Fibroblast of lung (primary cell): ENCODE data around the gene NTMT1. TPM values are rescaled to one million over a fixed set of nuclear protein-coding genes. Genes with fewer than 3 reads are reported as not detected.

Experiments
- DNase-seq, 2 donors: peaks; one replicate each; pipeline versions ENCODE4 v3.0.0 to v3.0.0-alpha.2; 2010; ENCODE audit warnings: low read depth in 2 of 2
- H2AFZ ChIP-seq: 2 replicates; pipeline ENCODE4 v1.5.1; 2012; ENCODE audit warnings: low read length, control low read depth, inconsistent platforms
- H3K27ac ChIP-seq: 2 replicates; pipeline ENCODE4 v1.5.1; 2011; ENCODE audit warnings: low read length, control low read depth; ENCODE audit not compliant: insufficient read depth
- H3K27me3 ChIP-seq: 2 replicates; pipeline ENCODE4 v1.5.1; 2011; ENCODE audit warnings: mild to moderate bottlenecking, low read length; ENCODE audit not compliant: control insufficient read depth, insufficient read depth
- H3K36me3 ChIP-seq: 2 replicates; pipeline ENCODE4 v1.5.1; 2011; ENCODE audit warnings: low read length; ENCODE audit not compliant: control insufficient read depth, insufficient read depth
- H3K4me1 ChIP-seq: 2 replicates; pipeline ENCODE4 v1.5.1; 2011; ENCODE audit warnings: low read length; ENCODE audit not compliant: control insufficient read depth, insufficient read depth; ENCODE audit errors: extremely low read depth
- H3K4me2 ChIP-seq: 2 replicates; pipeline ENCODE4 v1.5.1; 2011; ENCODE audit warnings: low read length, control low read depth; ENCODE audit not compliant: insufficient read depth; ENCODE audit errors: extremely low read depth
- H3K4me3 ChIP-seq, 4 experiments: fragments of 200-600 bp in 1 of 4; sonication (generic) in 1 of 4; replicated peaks in 1 of 4; 2 replicates each; pipeline ENCODE4 v1.5.1; 2011 to 2016; ENCODE audit warnings: low read length in 4 of 4, low read depth in 3 of 4, mild to moderate bottlenecking in 3 of 4, control low read depth in 2 of 4, inconsistent platforms in 1 of 4, mixed read lengths in 1 of 4; ENCODE audit not compliant: insufficient read depth in 1 of 4; ENCODE audit errors: control extremely low read depth in 1 of 4
- H3K79me2 ChIP-seq: 2 replicates; pipeline ENCODE4 v1.5.1; 2012; ENCODE audit warnings: mild to moderate bottlenecking, low read length, inconsistent platforms; ENCODE audit not compliant: control insufficient read depth, insufficient read depth
- H3K9ac ChIP-seq: 2 replicates; pipeline ENCODE4 v1.5.1; 2011; ENCODE audit warnings: mild to moderate bottlenecking, low read length, control low read depth; ENCODE audit not compliant: insufficient read depth
- H3K9me3 ChIP-seq: 2 replicates; pipeline ENCODE4 v1.5.1; 2012; ENCODE audit warnings: low read depth, low read length; ENCODE audit not compliant: control insufficient read depth, insufficient read depth
- H4K20me1 ChIP-seq: 2 replicates; pipeline ENCODE4 v1.5.1; 2011; ENCODE audit warnings: low read length; ENCODE audit not compliant: control insufficient read depth, insufficient read depth; ENCODE audit errors: extremely low read depth
- EZH2 ChIP-seq: IDR thresholded peaks from 2 replicates; pipeline ENCODE4 v1.5.1; 2012; ENCODE audit warnings: low read length, control low read depth, mild to moderate bottlenecking; ENCODE audit errors: missing control alignments
- polyA plus RNA-seq, 2 donors: library from polyadenylated mRNA; depleted of rRNA in 1 of 2; stranded (reverse) in 1 of 2; unstranded in 1 of 2; fragments of >200 nt; gene quantifications; 2 replicates each; pipeline ENCODE4 v1.2.1, GENCODE V29; 2011 to 2012; ENCODE audit warnings: missing spikeins in 1 of 2
- total RNA-seq: library from RNA; depleted of rRNA; stranded (reverse); fragments of >200 nt; gene quantifications from 2 replicates; pipeline ENCODE4 v1.2.1, GENCODE V29; 2014
- TF ChIP-seq, protein P1 (sequence below), 2 donors: IDR thresholded peaks in 1 of 2; conservative IDR thresholded peaks in 1 of 2; 1 replicate in 1 of 2; 2 replicates in 1 of 2; pipeline ENCODE4 v1.5.1; 2011 to 2012; ENCODE audit warnings: low read length in 2 of 2, control low read depth in 1 of 2, inconsistent platforms in 1 of 2, low read depth in 1 of 2, mild to moderate bottlenecking in 1 of 2

The NTMT1 gene
- total and polyA plus RNA-seq, 2 donors (not counting 1 experiment from before 2014, with no cell fraction given), result 34.2 to 51.9 TPM

GRCh38 chr9:129647635-129648034, 21.7 kb downstream of the NTMT1 start:
- H2AFZ ChIP-seq, result no peak overlapping the region
- no peaks in the 10 kb centered on the region for H3K36me3 ChIP-seq
- TF ChIP-seq, protein P1, sequence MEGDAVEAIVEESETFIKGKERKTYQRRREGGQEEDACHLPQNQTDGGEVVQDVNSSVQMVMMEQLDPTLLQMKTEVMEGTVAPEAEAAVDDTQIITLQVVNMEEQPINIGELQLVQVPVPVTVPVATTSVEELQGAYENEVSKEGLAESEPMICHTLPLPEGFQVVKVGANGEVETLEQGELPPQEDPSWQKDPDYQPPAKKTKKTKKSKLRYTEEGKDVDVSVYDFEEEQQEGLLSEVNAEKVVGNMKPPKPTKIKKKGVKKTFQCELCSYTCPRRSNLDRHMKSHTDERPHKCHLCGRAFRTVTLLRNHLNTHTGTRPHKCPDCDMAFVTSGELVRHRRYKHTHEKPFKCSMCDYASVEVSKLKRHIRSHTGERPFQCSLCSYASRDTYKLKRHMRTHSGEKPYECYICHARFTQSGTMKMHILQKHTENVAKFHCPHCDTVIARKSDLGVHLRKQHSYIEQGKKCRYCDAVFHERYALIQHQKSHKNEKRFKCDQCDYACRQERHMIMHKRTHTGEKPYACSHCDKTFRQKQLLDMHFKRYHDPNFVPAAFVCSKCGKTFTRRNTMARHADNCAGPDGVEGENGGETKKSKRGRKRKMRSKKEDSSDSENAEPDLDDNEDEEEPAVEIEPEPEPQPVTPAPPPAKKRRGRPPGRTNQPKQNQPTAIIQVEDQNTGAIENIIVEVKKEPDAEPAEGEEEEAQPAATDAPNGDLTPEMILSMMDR (conservative IDR thresholded peaks at IDR 0.05 in 1 of 2, IDR thresholded peaks at IDR 0.05 in 1 of 2; ENCODE audit: low read depth in 1 of 2, low read length in 2 of 2), result no peak
- no peak for TF ChIP-seq EZH2
- H3K9ac ChIP-seq, result no peak overlapping the region
- peaks cover 14% of the 10 kb centered on the region for H3K4me1 ChIP-seq
- H3K27me3 ChIP-seq, result no peaks in the 10 kb centered on the region
- no peaks in the 10 kb centered on the region for H4K20me1 ChIP-seq
- no peak overlapping the region for H3K4me2 ChIP-seq
- no peaks in the 10 kb centered on the region for H3K79me2 ChIP-seq
- no peak overlapping the region for H3K4me3 ChIP-seq
- H3K9me3 ChIP-seq, result no peaks in the 10 kb centered on the region
- no peak overlapping the region for H3K27ac ChIP-seq
- DNase-seq, result no peak

- Histone ChIP-seq H2AFZ (no peak overlapping the region), H3K9ac (peak overlapping the region; percentile 7)
Measured at GRCh38 chr9:129648092-129648763, 22.3 kb downstream of the NTMT1 start.

GRCh38 chr9:129648764-129649115, 22.8 kb downstream of the NTMT1 start:
- Histone ChIP-seq H3K36me3 (no peaks in the 10 kb centered on the region), H3K4me3 (no peak overlapping the region), H3K4me1 (peaks cover 14% of the 10 kb centered on the region), H2AFZ (no peak overlapping the region), H3K9me3 (no peaks in the 10 kb centered on the region), H3K4me2 (no peak overlapping the region), H4K20me1 (no peaks in the 10 kb centered on the region), H3K27me3 (no peaks in the 10 kb centered on the region), H3K79me2 (no peaks in the 10 kb centered on the region), H3K9ac (no peak overlapping the region), H3K27ac (no peak overlapping the region)
- DNase-seq, result no peak
- TF ChIP-seq EZH2, result no peak
- TF ChIP-seq, protein P1 (conservative IDR thresholded peaks at IDR 0.05 in 1 of 2, IDR thresholded peaks at IDR 0.05 in 1 of 2; ENCODE audit: low read depth in 1 of 2, low read length in 2 of 2), result no peak

More at GRCh38 chr9:129648092-129648763, 22.3 kb downstream of the NTMT1 start:
- Histone ChIP-seq H3K36me3 (no peaks in the 10 kb centered on the region), H3K79me2 (no peaks in the 10 kb centered on the region), H4K20me1 (no peaks in the 10 kb centered on the region), H3K4me3 (no peak overlapping the region), H3K4me2 (no peak overlapping the region), H3K9me3 (no peaks in the 10 kb centered on the region), H3K27me3 (no peaks in the 10 kb centered on the region), H3K4me1 (peaks cover 14% of the 10 kb centered on the region), H3K27ac (no peak overlapping the region)
- no peak for TF ChIP-seq EZH2
- TF ChIP-seq, protein P1 (conservative IDR thresholded peaks at IDR 0.05 in 1 of 2, IDR thresholded peaks at IDR 0.05 in 1 of 2; ENCODE audit: low read depth in 1 of 2, low read length in 2 of 2), result no peak
- DNase-seq, result no peak
